ENCODE measurements around the gene TAMALIN.

The TAMALIN gene

DNA sequence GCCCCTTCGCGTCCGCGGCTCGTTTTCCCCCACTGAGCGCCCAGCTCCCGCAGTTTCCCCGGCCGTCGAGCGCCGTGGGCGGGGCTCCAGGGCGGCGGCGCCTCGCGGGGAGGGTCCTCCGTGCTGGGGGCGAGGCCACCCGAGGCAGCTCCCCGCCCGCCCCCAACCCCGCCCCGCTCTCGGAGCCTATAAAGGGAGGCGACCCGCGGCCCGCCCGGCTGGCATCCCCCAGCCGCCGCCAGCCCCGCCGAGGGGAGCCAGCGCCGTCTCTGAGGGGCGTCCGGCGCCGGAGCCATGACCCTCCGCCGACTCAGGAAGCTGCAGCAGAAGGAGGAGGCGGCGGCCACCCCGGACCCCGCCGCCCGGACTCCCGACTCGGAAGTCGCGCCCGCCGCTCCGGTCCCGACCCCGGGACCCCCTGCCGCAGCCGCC, at the start of gene TAMALIN:
Gene TAMALIN, plus strand, starts transcription at position 221 of the 432 bp plus-strand sequence. Its CDS starts 74 bp downstream, at position 295.
- Histone ChIP-seq H3K27ac (peak within 1 kb of the TSS; percentile 77 to 92 (median 86)), H3K4me3 (peak within 1 kb of the TSS; percentile 79 to 96 (median 92)), H3K9ac (peak within 1 kb of the TSS; percentile 86 to 97 (median 93)), H3K4me1 (peaks cover 77 to 86% (median 83%) of the 10 kb centered on the region in 10 experiments), H4K20me1 (peaks cover 7 to 80% (median 48%) of the 10 kb centered on the region in 11 experiments; a peak in 19 of 22 replicates), H3K27me3 (peaks cover 0 to 27% (median 20%) of the 10 kb centered on the region in 11 experiments; a peak in 15 of 22 replicates), H3K36me3 (peaks cover 12 to 32% (median 16%) of the 10 kb centered on the region in 11 experiments), H3K4me2 (peak within 1 kb of the TSS; percentile 95 to 99 (median 97)), H3K9me3 (replicated peaks in 1 of 11) (no peaks in the 10 kb centered on the region)
- no peak for TF ChIP-seq Cebpa-rat (IDR thresholded peaks at IDR 0.05)

DNA sequence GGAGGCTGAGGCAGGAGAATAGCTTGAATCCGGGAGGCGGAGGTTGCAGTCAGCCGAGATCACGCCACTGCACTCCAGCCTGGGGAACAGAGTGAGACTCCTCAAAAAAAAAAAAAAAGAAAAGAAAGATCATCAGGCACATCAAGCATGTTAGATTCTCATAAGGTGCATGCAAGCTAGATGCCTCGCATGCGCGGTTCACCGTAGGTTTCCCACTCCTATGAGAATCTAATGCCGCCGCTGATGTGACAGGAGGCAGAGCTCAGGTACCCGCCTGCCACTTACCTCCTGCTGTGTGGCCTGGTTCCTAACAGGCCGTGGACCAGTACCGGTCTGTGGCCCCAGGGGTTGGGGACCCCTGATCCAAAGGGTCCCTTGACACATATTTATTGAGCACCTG, 48.2 kb upstream of the TAMALIN start:
- peaks cover 56 to 100% (median 86%) of the 10 kb centered on the region in 11 experiments; a peak in 21 of 22 replicates for H4K20me1 ChIP-seq
- peak overlapping the region; percentile 62 to 99 (median 79) for H3K4me2 ChIP-seq
- peaks cover 30 to 91% (median 66%) of the 10 kb centered on the region in 11 experiments; a peak in 21 of 22 replicates for H3K36me3 ChIP-seq
- H3K4me3 ChIP-seq = peak overlapping the region in 1 of 10 experiments; percentile 4; a peak in 1 of 20 replicates
- peak overlapping the region in 4 of 11 experiments; percentile 1 to 48 (median 44); a peak in 3 of 22 replicates for H3K27ac ChIP-seq
- peaks cover 4 to 10% (median 6%) of the 10 kb centered on the region in 11 experiments; a peak in 18 of 22 replicates for H3K9me3 ChIP-seq (replicated peaks in 1 of 11)
- H3K4me1 ChIP-seq = peaks cover 41 to 94% (median 80%) of the 10 kb centered on the region in 10 experiments
- no peak for TF ChIP-seq Cebpa-rat (IDR thresholded peaks at IDR 0.05)
- H3K9ac ChIP-seq = no peak overlapping the region
- no peaks in the 10 kb centered on the region for H3K27me3 ChIP-seq

DNA sequence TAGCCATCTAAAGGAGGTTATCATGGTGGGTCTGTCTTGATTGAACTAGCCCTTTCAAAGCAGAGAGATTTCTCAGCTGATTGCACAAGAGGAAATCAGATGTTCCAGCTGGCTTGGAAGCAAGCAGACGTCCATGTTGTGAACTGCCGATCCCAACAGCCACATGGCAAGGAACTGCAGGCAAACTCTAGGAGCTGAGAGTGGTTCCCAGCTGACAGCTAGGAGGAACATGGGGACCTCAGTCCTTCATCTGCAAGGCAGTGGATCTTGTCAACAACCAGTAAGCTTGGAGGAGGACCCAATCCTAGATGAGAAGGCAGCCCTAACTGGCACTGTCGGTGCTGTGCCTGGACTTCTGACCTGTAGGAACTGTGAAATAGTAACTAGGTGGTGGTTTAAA, 47.5 kb upstream of the TAMALIN start:
- peak in 4 of 11 experiments; percentile 31 to 61 (median 44); a peak in 4 of 22 replicates for TF ChIP-seq Cebpa-rat (IDR thresholded peaks at IDR 0.05)

DNA sequence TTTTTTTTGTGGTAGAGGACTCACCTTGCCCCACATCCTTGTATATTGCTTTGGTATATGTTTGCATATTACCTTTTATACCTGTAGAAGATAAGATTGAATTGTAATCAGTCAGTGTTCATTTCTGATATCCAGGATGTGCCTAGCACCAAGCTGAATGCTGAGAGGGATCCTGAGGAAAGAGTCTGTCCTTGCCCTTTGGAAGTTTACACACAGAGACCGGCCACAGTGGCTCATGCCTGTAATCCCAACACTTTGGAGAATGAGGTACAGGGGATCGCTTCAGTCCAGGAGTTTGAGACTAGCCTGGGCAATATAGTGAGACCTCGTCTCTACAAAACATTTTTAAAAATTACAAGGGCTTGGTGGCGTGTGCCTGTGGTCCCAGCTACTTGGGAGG, 46.8 kb upstream of the TAMALIN start:
- peak overlapping the region in 2 of 11 experiments; percentile 39 to 42; a peak in 4 of 22 replicates for H3K27ac ChIP-seq
- H3K4me1 ChIP-seq = peaks cover 27 to 83% (median 67%) of the 10 kb centered on the region in 10 experiments
- no peak for TF ChIP-seq Cebpa-rat (IDR thresholded peaks at IDR 0.05)

More for the DNA sequence above, 47.5 kb upstream of the TAMALIN start:
- H3K27ac ChIP-seq = peak overlapping the region in 7 of 11 experiments; percentile 1 to 48 (median 39); a peak in 11 of 22 replicates
- peaks cover 5 to 16% (median 12%) of the 10 kb centered on the region in 11 experiments; a peak in 18 of 22 replicates for H3K9me3 ChIP-seq (replicated peaks in 1 of 11)
- H3K36me3 ChIP-seq = peaks cover 34 to 97% (median 73%) of the 10 kb centered on the region in 11 experiments; a peak in 21 of 22 replicates
- peak overlapping the region in 2 of 10 experiments; percentile 4 to 25; a peak in 3 of 20 replicates for H3K4me3 ChIP-seq
- H3K4me1 ChIP-seq = peaks cover 34 to 87% (median 74%) of the 10 kb centered on the region in 10 experiments
- no peaks in the 10 kb centered on the region for H3K27me3 ChIP-seq
- H3K4me2 ChIP-seq = peak overlapping the region; percentile 62 to 99 (median 79)
- no peak overlapping the region for H3K9ac ChIP-seq
- H4K20me1 ChIP-seq = peaks cover 50 to 100% (median 84%) of the 10 kb centered on the region in 11 experiments; a peak in 21 of 22 replicates

DNA sequence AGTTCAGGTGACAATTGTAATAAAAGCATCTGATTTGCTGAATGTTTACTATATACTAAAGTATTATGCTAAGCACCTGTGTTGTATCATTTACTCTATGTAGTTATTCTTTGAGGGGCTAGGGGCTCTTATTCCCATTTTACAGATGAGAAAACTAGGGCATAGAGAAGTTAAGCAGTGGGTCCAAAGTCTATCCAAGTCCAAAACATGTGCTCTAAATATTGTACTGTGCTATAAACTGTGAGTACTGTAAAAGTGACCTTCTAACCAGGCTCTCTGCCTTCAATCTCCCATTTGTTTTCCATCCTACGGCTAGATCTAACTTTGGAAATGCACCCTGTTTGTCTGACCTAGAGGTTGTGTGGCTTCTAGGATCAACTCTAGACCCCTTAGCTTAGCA, 46.3 kb upstream of the TAMALIN start:
- no peaks in the 10 kb centered on the region for H3K27me3 ChIP-seq
- H3K9me3 ChIP-seq (replicated peaks in 1 of 11) = peaks cover 5 to 17% (median 12%) of the 10 kb centered on the region in 11 experiments; a peak in 18 of 22 replicates
- no peak overlapping the region for H3K9ac ChIP-seq
- peaks cover 22 to 83% (median 61%) of the 10 kb centered on the region in 10 experiments for H3K4me1 ChIP-seq
- H3K4me2 ChIP-seq = peak overlapping the region in 5 of 11 experiments; percentile 39 to 99 (median 84); a peak in 8 of 22 replicates
- H4K20me1 ChIP-seq = peaks cover 38 to 97% (median 71%) of the 10 kb centered on the region in 11 experiments; a peak in 20 of 22 replicates
- TF ChIP-seq Cebpa-rat (IDR thresholded peaks at IDR 0.05) = no peak
- H3K4me3 ChIP-seq = no peak overlapping the region
- H3K36me3 ChIP-seq = peaks cover 34 to 100% (median 83%) of the 10 kb centered on the region in 11 experiments; a peak in 21 of 22 replicates
- no peak overlapping the region; a peak in 1 of 22 replicates for H3K27ac ChIP-seq

More for the DNA sequence above, 46.8 kb upstream of the TAMALIN start:
- no peaks in the 10 kb centered on the region for H3K27me3 ChIP-seq
- H3K36me3 ChIP-seq = peaks cover 34 to 100% (median 78%) of the 10 kb centered on the region in 11 experiments; a peak in 21 of 22 replicates
- H3K9me3 ChIP-seq (replicated peaks in 1 of 11) = peaks cover 5 to 16% (median 12%) of the 10 kb centered on the region in 11 experiments; a peak in 18 of 22 replicates
- no peak overlapping the region for H3K9ac ChIP-seq
- H3K4me2 ChIP-seq = peak overlapping the region in 5 of 11 experiments; percentile 62 to 99 (median 84); a peak in 11 of 22 replicates
- H3K4me3 ChIP-seq = no peak overlapping the region
- H4K20me1 ChIP-seq = peaks cover 44 to 97% (median 77%) of the 10 kb centered on the region in 11 experiments; a peak in 20 of 22 replicates

DNA sequence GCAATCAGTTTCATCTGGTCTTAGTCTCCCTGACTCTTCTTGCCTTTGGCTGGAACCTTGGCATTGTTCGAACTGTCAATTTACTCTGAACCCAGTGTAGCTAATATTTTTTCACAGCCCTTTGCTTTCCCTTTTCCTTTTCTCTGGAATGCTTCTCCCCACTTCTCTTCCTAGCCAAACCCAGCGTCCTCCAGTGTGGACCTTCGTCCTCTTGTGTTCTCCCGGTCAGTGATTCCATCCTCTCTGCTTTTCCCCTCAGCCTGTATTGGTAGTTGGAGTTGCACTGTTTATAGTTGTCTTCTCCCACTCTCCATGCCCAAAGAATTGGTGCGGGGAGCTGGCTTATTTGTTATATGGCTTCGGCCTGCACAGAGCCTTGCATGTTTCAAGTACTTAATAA, 45.9 kb upstream of the TAMALIN start:
- no peak for TF ChIP-seq Cebpa-rat (IDR thresholded peaks at IDR 0.05)
- Histone ChIP-seq H4K20me1 (peaks cover 34 to 97% (median 70%) of the 10 kb centered on the region in 11 experiments; a peak in 20 of 22 replicates), H3K27ac (no peak overlapping the region; a peak in 1 of 22 replicates), H3K4me1 (peaks cover 22 to 83% (median 57%) of the 10 kb centered on the region in 10 experiments), H3K36me3 (peaks cover 30 to 100% (median 85%) of the 10 kb centered on the region in 11 experiments; a peak in 21 of 22 replicates), H3K4me2 (peak overlapping the region in 5 of 11 experiments; percentile 39 to 99 (median 84); a peak in 8 of 22 replicates), H3K4me3 (no peak overlapping the region), H3K27me3 (no peaks in the 10 kb centered on the region), H3K9ac (no peak overlapping the region), H3K9me3 (replicated peaks in 1 of 11) (peaks cover 5 to 21% (median 12%) of the 10 kb centered on the region in 11 experiments; a peak in 18 of 22 replicates)

DNA sequence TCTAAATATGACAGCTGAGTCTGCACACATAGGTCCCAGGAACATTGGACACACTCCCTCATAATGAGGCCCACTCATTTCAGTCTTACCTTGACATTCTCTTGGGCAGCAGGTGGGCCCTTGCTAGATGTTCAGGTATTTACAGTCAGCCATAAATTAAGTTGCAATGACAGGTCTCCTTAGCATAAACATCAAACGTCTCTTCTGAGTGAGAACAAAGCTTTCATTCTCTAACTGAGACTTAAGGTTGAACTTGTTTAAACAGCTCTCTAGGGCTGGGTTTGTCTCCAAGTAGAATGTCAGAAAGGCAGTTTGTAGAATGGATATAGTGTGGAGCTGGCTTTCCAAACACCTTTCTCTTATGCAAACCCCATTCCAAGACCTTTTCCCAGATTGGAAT, 44.9 kb upstream of the TAMALIN start:
- peaks cover 29 to 95% (median 65%) of the 10 kb centered on the region in 11 experiments; a peak in 20 of 22 replicates for H4K20me1 ChIP-seq
- no peak overlapping the region for H3K4me3 ChIP-seq
- H3K4me1 ChIP-seq = peaks cover 22 to 83% (median 54%) of the 10 kb centered on the region in 10 experiments
- H3K36me3 ChIP-seq = peaks cover 33 to 100% (median 85%) of the 10 kb centered on the region in 11 experiments; a peak in 21 of 22 replicates
- no peaks in the 10 kb centered on the region for H3K27me3 ChIP-seq
- H3K9ac ChIP-seq = peak overlapping the region in 1 of 11 experiments; percentile 4; a peak in 2 of 22 replicates
- no peak for TF ChIP-seq Cebpa-rat (IDR thresholded peaks at IDR 0.05)
- H3K27ac ChIP-seq = no peak overlapping the region
- H3K9me3 ChIP-seq (replicated peaks in 1 of 11) = peaks cover 5 to 25% (median 10%) of the 10 kb centered on the region in 11 experiments; a peak in 18 of 22 replicates
- H3K4me2 ChIP-seq = peak overlapping the region in 7 of 11 experiments; percentile 4 to 99 (median 62); a peak in 11 of 22 replicates

DNA sequence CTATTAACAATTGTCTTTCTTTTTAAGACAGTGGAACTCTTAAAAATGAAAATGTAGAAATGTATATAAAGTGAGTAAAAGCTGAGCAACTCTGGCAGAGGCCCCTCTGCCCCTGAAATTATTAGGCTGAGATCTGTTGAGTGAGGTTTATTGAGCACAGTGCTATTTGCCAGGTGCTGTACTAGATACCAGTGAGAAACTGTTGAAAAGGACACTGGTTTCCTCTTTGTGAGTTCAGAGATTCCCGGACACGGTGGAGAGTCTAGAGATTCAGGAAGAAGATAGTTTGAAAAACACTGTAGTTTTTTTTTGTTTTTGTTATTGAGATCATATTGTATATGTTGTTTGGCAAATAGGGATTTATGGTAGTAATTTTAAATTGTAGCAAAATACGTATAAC, 44.0 kb upstream of the TAMALIN start:
- Histone ChIP-seq H3K4me1 (peaks cover 22 to 83% (median 47%) of the 10 kb centered on the region in 10 experiments), H3K27me3 (no peaks in the 10 kb centered on the region), H3K36me3 (peaks cover 32 to 99% (median 83%) of the 10 kb centered on the region in 11 experiments; a peak in 21 of 22 replicates), H3K4me2 (peak overlapping the region in 3 of 11 experiments; percentile 62 to 99 (median 84); a peak in 5 of 22 replicates), H3K9ac (no peak overlapping the region), H3K27ac (peak overlapping the region in 1 of 11 experiments; percentile 25; a peak in 1 of 22 replicates), H4K20me1 (peaks cover 29 to 89% (median 56%) of the 10 kb centered on the region in 11 experiments; a peak in 20 of 22 replicates), H3K9me3 (replicated peaks in 1 of 11) (peaks cover 5 to 25% (median 10%) of the 10 kb centered on the region in 11 experiments; a peak in 18 of 22 replicates), H3K4me3 (no peak overlapping the region)
- no peak for TF ChIP-seq Cebpa-rat (IDR thresholded peaks at IDR 0.05)

All from BLaER1 treated with 17β-estradiol and CSF1 and Interleukin-3, amounts not matched to agents 10 nM and 100 nM (cell line).